ENCODE data around the gene ING4. TPM values are rescaled to one million over a fixed set of nuclear protein-coding genes. Genes with fewer than 3 reads are reported as not detected.

ING4 gene
- total and polyA plus RNA-seq, 2 donors (not counting 3 experiments of a cell fraction or from before 2014, with no cell fraction given), result 34.7 to 52.0 TPM

DNA sequence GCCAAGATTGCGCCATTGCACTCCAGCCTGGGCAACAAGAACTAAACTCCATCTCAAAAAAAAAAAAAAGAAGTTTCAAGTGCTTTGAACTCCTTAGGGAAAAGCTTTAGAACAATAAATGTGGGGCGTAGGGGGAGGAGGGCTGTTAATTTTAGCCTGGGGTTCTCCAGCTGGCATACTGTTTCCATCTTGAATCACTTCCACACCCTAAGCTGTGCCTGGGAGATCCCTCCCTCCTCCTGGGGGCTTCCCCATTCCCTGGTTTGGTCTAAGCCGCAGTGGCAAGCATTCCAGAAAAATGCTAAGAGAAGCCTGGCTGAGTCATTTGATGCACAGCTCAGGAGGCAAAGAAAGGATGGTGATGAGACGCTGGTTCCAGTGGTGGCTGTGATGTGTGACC lies 28.6 kb upstream of the ING4 start:
- intact Hi-C loops (cut with micrococcal nuclease), result no loop called here
- no peak overlapping the region for H2AFZ ChIP-seq (ENCODE audit: low read depth, low read length)
- ChIA-PET CTCF (interaction anchor here (0.8 kb wide), 2 partner anchors 33 to 72 kb away, joined by 3 read pairs; partner anchors contain the start of gene COPS7A), POLR2A (no interaction called here)
- no peak overlapping the region for H3K4me3 ChIP-seq (replicated peaks in 1 of 3; ENCODE audit: insufficient read depth in 1 of 3, low read depth in 1 of 3, low read length in 3 of 3)
- H3K9ac ChIP-seq (replicated peaks; ENCODE audit: extremely low read depth, insufficient read depth, low read length), result no peak overlapping the region
- DNase-seq (ENCODE audit: low read depth, low spot score) (no peak), FAIRE-seq (no peak)
- no peaks in the 10 kb centered on the region for H3K9me1 ChIP-seq (replicated peaks; ENCODE audit: control insufficient read depth, extremely low read depth, insufficient read depth, low read length)
- no peak overlapping the region for H3K27ac ChIP-seq (ENCODE audit: insufficient read depth, low read depth, low read length)
- H3K9me3 ChIP-seq (replicated peaks; ENCODE audit: control insufficient read depth, insufficient read depth, low read length), result no peaks in the 10 kb centered on the region
- BruUV-seq (replicated peaks), result no TSS peak
- dilution Hi-C loops (cut with MboI; ENCODE audit: extremely low pct_ligation_motif_present, low sequenced_read_pairs), result no loop called here
- TF ChIP-seq, protein P1, sequence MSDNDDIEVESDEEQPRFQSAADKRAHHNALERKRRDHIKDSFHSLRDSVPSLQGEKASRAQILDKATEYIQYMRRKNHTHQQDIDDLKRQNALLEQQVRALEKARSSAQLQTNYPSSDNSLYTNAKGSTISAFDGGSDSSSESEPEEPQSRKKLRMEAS (IDR thresholded peaks at IDR 0.05; ENCODE audit: insufficient read depth, insufficient read length), result no peak
- TF ChIP-seq JUN (IDR thresholded peaks at IDR 0.05; ENCODE audit: borderline replicate concordance, insufficient read depth, insufficient read length, low read depth) (no peak), GATA2 (IDR thresholded peaks at IDR 0.05; ENCODE audit: insufficient read depth, insufficient read length, low read depth, low read length) (no peak), POLR2A (IDR thresholded peaks at IDR 0.05; ENCODE audit: low read depth, low read length) (no peak), POLR2AphosphoS5 (IDR thresholded peaks at IDR 0.05; ENCODE audit: insufficient read depth, low read depth, low read length) (no peak), FOS (IDR thresholded peaks at IDR 0.05; ENCODE audit: borderline replicate concordance, insufficient read depth, low read length) (no peak), EZH2 (IDR thresholded peaks at IDR 0.05; ENCODE audit: borderline replicate concordance, low read depth, low read length, severe bottlenecking) (no peak), MYC (IDR thresholded peaks at IDR 0.05; ENCODE audit: low read depth, low read length) (no peak)
- TF ChIP-seq, protein P2, sequence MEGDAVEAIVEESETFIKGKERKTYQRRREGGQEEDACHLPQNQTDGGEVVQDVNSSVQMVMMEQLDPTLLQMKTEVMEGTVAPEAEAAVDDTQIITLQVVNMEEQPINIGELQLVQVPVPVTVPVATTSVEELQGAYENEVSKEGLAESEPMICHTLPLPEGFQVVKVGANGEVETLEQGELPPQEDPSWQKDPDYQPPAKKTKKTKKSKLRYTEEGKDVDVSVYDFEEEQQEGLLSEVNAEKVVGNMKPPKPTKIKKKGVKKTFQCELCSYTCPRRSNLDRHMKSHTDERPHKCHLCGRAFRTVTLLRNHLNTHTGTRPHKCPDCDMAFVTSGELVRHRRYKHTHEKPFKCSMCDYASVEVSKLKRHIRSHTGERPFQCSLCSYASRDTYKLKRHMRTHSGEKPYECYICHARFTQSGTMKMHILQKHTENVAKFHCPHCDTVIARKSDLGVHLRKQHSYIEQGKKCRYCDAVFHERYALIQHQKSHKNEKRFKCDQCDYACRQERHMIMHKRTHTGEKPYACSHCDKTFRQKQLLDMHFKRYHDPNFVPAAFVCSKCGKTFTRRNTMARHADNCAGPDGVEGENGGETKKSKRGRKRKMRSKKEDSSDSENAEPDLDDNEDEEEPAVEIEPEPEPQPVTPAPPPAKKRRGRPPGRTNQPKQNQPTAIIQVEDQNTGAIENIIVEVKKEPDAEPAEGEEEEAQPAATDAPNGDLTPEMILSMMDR (IDR thresholded peaks at IDR 0.05; ENCODE audit: extremely low read depth in 1 of 2, insufficient read depth in 1 of 2, low read depth in 1 of 2, low read length in 2 of 2), result no peak
- H3K27me3 ChIP-seq (ENCODE audit: control insufficient read depth in 2 of 2, insufficient read depth in 2 of 2, low read length in 2 of 2), result no peaks in the 10 kb centered on the region
- peaks cover 29% of the 10 kb centered on the region for H3K79me2 ChIP-seq (ENCODE audit: control insufficient read depth, insufficient read depth, low read length)
- no peaks in the 10 kb centered on the region for H3K36me3 ChIP-seq (ENCODE audit: control insufficient read depth in 2 of 2, extremely low read depth in 1 of 2, insufficient read depth in 2 of 2, low read length in 2 of 2)
- no peak overlapping the region for H3K4me2 ChIP-seq (ENCODE audit: insufficient read depth, low read length)
- H4K20me1 ChIP-seq (replicated peaks; ENCODE audit: control insufficient read depth, extremely low read depth, insufficient read depth, low read length), result no peaks in the 10 kb centered on the region
- peaks cover 21% of the 10 kb centered on the region for H3K4me1 ChIP-seq (ENCODE audit: control insufficient read depth, extremely low read depth, insufficient read depth, low read length)
